ENCODE measurements around the gene CEP350.

The CEP350 gene

DNA sequence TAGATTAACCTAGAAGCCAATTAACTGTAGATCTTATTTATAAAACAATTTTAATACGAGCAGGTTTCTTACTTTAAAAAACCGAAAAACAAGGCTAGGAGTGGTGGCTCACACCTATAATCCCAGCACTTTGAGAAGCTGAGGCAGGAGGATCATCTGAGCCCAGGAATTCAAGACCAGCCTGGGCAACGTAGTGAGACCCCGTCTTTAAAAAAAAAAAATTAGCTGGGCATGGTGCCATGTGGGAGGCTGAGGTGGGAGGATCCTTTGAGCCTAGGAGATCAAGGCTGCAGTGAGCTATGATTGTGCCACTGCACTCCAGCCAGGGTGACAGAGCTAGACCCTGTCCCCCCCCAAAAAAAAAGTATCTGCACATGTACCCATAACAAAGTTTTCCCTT, 110.8 kb downstream of the CEP350 start:
- DNase-seq, result no peak

GRCh38 chr1:180066150-180066549, 111.5 kb downstream of the CEP350 start:
- no peak for DNase-seq

DNA sequence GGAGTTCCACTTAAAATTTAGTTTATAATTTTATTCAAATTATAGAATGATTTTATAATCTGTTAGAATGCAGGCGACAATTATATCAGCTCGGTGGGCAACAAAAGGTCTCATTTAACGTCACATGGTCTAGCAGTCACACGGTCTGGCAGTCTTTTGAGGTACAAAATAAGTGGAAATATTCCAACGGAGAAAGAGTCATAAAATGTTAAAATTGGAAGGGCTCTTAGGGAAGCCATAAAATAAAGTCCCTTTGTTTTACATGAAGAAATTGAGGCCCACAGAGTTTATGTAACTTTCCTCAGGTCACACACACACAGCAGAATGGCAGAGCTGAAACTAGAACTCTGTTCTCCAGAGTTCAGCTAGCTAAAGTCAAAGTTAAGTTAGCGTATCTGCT, 115.7 kb downstream of the CEP350 start:
- no peak for DNase-seq

- DNase-seq, result no peak
These were observed 117.1 kb downstream of the CEP350 start for GRCh38 chr1:180071759-180072158.

- no peak for DNase-seq
These were observed 125.8 kb downstream of the CEP350 start for GRCh38 chr1:180080439-180080838.

- DNase-seq, result no peak
These were observed 126.9 kb downstream of the CEP350 start for GRCh38 chr1:180081474-180081873.

DNA sequence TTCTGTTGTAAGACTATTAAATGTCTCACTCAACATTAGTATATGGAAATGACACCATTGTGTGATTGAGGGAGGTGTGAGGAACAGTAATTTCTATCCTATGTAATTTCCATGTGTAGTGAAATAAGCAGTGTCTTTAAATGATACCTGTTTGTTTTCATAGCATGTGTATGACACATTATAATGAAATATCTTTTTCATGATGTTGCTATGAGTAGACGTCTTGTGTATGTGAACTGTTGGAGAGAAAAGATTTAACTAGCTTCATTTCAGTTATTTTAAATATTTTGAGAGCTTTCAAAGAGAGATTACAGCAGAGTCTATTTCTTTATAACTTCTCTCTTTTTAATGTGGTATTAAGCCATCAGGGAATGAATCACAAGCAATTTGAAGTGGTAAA, 128.6 kb downstream of the CEP350 start:
- DNase-seq, result no peak

DNA sequence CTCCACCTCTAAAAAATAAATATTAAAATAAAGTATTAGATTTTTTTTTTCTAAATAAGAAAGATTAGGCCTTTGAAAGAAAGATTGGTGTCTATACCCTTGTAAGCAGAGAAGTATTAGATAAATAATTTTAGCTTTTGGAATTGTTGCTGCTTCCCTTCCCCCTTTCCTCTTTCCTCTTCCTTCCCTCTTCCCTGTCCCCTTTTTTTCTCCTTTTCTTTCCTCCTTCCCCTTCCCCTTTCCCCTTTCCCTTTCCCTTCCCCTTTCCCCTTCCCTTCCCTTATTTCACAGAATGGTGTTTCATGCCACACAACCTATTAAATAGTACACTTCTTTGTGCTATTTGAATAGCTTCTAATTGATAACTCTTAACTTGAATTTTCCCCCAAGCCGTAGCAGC, 130.3 kb downstream of the CEP350 start:
- no peak for DNase-seq

DNA sequence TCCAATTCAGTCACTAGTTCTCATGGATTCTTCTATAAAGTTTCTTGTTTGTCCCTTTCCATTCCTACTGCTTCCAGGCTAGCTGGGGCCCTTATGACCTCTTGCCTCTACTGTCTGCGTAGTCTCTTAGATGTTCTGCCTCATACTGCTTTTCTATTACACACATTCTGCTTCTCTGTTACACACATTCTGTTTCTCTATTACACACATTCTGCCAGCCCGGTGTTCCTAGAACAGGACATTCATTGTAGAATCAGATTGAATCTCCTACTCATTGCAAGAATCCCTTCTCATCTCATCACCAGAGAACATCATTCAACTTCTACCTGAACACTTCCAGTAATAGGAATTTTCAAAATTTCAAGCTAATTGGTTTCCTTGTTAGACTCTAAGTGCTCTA, 130.7 kb downstream of the CEP350 start:
- no peak for DNase-seq

- no peak for DNase-seq
These were observed 138.5 kb downstream of the CEP350 start for GRCh38 chr1:180092931-180093650.

- no peak for DNase-seq
These were observed 140.2 kb downstream of the CEP350 start for GRCh38 chr1:180094705-180095295.

DNA sequence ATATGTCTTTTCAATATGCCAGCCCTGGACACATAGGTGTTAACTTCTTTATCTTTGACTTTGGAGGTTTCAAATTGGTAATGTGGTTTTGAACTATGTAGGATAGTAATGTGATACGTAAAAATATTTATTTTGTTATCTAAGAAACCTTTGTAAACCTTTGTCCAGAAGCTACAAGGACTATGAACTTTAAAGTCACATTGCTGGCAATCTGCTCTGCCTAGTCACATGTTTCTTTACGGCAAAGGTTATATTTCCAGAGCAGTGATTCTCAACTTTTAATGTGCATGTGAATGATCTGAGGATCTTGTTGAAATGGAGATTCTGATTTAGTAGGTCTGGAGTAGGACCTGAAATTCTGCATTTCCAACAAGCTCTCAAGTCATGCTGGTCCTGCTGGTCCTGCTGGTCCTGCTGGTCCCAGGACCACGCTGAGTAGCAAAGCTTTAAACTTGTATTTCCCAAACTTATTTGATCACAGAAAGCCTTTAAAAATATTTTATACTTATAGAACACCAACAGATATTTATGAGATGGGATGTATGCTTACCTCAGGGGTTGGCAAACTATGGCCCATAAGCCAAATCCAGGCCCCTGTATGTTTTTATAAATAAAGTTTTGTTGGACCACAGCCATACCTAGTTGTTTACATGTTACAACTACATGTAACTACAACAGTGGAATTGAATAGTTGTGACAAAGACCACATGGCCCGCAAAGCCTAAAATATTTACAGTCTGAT, 142.1 kb downstream of the CEP350 start:
- DNase-seq, result no peak

DNA sequence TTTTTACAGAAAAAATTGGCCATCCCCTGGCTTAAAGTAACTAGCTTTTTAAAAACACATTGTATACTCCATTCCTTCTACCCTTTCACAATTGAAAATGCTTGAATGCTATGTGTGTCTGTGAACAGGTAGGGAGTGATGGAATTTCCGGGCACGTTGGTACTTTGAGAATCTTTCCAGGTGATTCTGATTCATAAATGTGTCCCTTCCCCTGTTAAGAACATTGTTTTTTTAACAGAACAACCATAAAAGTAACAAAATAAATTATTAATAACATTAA, 142.7 kb downstream of the CEP350 start:
- no peak for DNase-seq

DNA sequence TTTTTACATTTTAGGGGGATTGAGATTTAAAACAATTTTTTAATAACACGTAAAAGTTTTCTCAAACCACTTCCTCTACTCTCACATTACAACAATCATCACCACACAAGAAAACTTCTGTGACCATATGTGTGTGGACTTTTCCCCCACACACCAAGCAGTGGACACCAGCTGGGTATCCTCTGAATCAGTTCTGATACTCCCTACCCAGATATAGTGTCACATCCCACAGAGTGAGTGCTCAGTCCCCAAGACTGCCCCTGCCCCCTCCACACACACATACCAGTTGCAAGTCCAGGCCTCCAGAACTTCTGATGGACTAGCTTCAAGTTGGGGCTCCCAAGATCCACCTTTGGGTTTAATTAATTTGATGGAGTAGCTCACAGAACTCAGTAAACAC, 146.8 kb downstream of the CEP350 start:
- no peak for DNase-seq

GRCh38 chr1:180103819-180104218, 149.2 kb downstream of the CEP350 start:
- DNase-seq, result no peak

DNA sequence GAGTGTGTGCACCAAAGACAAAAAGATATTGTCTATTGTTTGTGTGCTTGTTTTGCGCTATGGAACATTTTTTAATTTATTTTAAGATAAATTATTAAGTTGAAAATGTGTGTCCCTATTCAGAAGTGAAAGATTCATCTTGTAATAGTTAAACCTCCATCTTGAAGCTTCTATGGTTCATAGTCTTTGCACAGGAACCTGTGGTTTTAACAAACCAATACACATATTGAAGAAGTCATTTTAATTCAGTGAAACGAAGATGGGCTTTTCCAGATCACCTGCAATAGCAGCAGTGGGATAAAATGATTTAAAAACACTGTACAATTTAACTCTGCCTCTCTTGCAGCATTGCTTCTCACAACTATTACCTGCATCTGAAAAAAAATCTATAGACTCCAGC, 157.5 kb downstream of the CEP350 start:
- DNase-seq, result no peak

DNA sequence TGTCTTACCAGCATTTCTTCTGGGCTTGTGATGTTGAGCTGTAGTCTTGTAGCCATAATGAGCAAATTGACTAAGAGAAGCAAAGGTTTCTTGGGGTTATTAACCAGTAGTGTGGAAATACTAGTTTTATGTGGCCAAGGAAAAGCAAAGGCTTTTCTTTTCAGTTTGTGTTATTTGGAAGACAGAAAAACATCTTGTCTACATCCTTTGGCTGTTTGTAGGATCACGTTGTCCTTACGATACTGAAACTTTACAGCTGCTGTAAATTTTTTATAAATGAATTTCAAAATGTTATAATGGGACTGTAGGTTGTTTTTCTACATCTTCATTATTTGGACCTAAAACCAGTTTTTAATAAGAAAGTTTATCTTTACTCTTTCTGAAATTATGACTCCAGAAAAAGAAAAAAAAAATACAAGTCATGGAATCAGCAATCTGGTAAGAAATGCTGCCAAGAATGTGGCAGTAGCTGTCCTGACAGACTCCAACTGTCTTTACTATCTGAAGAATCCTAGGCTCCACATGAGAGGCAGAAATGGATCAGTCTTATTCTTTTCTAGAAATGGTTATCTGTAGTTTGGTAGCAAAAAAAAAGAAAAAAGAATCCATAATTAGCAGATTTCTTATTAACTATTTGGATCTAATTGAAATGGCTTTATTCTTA, 158.5 kb downstream of the CEP350 start:
- DNase-seq, result no peak

GRCh38 chr1:180114396-180114945, 159.9 kb downstream of the CEP350 start:
- DNase-seq, result no peak

DNA sequence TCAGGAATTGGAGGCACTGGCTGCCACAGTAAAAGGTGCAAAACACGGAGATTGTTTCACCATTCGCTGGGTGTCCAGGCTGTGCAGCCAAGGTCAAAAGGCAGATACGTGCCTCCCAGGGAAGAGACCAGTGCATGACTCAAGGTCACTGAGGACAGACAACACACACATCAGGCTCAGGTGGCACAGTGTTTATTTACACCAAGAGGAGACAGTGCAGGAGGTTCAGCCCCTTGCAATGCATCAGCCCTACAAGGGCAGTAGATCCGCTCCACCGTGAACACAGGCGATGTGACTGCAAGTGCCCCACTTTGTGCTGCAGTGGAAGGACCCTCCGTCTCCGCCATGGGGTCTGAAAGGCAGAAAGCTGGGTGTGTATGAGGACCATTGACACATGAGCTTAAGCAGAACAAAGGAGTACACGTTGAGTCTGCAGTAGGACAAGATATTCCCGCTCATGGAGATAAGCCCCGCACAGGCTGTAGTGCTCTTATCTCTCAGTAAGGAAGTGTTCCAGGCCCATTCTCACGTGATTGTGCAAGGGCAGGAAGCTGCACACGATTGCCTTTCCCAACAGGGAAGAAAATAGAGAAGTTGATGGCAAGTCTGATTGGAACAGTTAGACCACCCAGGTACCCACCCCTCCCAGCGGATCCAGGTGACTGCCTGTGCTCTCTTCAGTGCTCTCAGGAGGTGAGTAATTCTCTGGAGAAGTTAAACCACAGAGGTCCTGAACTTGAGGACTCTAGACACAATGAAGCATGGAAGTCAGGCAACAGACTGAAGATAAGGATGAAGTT, 162.6 kb downstream of the CEP350 start:
- no peak for DNase-seq

- DNase-seq, result no peak
These were observed 163.1 kb downstream of the CEP350 start for GRCh38 chr1:180117764-180118116.

DNA sequence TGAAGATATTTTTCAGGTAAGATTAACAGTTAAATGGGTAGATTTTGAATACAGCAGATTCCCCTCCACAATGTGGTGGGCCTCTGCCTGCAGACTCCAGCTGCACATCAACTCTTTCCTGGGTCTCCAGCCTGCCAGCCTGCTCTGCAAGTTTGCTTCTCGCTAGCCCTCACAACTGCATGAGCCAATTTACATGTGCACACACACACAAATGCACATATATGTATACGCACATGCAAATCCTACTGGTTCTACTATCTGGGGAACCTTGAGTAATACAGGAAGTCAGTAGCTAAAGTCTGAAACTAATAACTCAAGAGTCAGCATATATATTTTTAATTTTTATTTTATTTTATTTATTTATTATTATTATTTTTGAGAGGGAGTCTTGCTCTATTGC, 165.2 kb downstream of the CEP350 start:
- no peak for DNase-seq

- DNase-seq, result no peak
These were observed 168.9 kb downstream of the CEP350 start for GRCh38 chr1:180123463-180123936.

DNA sequence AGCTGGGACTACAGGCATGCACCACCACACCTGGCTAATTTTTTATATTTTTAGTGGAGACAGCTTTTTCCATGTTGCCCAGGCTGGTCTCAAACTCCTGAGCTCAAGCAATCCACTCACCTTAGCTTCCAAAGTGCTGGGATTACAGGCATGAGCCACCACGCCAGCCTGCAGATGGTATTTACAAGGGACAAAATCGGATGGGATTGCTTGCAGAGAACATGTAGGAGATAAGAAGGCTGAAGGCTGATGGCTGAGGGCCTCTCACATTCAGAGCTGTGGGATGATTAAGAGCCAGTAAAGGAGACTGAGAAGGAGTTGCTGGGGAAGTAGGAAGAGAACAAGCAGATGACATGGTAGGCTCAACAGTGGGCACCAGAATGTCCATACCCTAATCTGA, 176.0 kb downstream of the CEP350 start:
- DNase-seq, result no peak

All from NCI-H1092 (cell line).